ENCODE measurements around the gene CLTRN.
A peak's percentile ranks its signal among the peaks of the same experiment; 100 is the strongest.

DNA sequence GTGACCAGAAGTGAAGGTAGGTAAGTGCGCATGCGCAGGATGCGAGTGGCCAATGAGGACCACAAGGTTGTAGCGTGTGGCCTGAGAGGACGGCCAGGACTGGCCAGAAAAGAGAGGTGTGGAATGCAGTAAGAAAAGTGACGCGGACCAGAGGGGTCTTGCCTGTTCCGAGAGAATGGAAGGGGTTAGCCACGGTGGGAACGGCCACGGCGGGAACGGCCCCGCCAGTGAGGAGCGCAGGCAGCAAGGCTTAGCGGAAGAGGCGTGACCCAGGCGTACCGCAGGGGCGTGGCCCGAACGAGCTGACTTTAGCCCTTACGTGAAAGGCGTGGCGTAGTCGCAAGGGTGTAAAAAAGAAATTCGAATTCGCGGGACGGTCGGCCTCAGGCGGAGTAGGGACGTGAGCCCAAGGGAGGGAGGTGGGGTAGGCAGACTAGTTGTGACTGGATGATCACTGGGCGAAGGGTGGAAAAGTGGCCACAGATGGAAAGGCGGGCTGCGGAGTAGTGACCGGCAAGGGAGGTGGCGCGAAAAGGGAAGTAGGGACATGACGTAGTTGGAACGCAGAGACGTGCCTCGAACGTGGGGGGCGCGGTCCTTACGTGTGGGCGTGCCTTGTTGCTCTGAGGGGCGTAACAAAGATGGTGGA is 10.4 kb upstream of the CLTRN start:
- TF ChIP-seq, protein P1, sequence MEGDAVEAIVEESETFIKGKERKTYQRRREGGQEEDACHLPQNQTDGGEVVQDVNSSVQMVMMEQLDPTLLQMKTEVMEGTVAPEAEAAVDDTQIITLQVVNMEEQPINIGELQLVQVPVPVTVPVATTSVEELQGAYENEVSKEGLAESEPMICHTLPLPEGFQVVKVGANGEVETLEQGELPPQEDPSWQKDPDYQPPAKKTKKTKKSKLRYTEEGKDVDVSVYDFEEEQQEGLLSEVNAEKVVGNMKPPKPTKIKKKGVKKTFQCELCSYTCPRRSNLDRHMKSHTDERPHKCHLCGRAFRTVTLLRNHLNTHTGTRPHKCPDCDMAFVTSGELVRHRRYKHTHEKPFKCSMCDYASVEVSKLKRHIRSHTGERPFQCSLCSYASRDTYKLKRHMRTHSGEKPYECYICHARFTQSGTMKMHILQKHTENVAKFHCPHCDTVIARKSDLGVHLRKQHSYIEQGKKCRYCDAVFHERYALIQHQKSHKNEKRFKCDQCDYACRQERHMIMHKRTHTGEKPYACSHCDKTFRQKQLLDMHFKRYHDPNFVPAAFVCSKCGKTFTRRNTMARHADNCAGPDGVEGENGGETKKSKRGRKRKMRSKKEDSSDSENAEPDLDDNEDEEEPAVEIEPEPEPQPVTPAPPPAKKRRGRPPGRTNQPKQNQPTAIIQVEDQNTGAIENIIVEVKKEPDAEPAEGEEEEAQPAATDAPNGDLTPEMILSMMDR (IDR thresholded peaks at IDR 0.05): no peak
- peak in 1 of 2 donors; percentile 72 for TF ChIP-seq POLR2A (IDR thresholded peaks at IDR 0.05)

All from thyroid gland (tissue), 4 donors.